ENCODE results near the gene TCEA2. TPM values are rescaled to one million over a fixed set of nuclear protein-coding genes. Genes with fewer than 3 reads are reported as not detected.

The TCEA2 gene
- polyA plus RNA-seq, 1 donor from 2014 or later: 87.7 TPM

GRCh38 chr20:64109831-64110391 lies 46.9 kb downstream of the TCEA2 start:
- H3K4me2 ChIP-seq (ENCODE audit: low read length): no peak overlapping the region

GRCh38 chr20:64110411-64111068 lies 47.5 kb downstream of the TCEA2 start:
- Histone ChIP-seq H3K9me3 (ENCODE audit: low read length) (no peaks in the 10 kb centered on the region), H3K9me2 (ENCODE audit: insufficient read depth, low read length) (no peaks in the 10 kb centered on the region), H3K9ac (ENCODE audit: low read length) (no peak overlapping the region), H3F3A (ENCODE audit: insufficient read depth, low read length, poor library complexity, severe bottlenecking) (no peaks in the 10 kb centered on the region), H3K4me2 (ENCODE audit: low read length) (no peak overlapping the region), H3K36me3 (ENCODE audit: insufficient read depth, low read length) (no peaks in the 10 kb centered on the region), H4K20me1 (ENCODE audit: insufficient read depth) (no peaks in the 10 kb centered on the region), H3K27ac (ENCODE audit: low read length) (no peak overlapping the region), H2AFZ (ENCODE audit: low read depth, low read length) (no peak overlapping the region), H3K27me3 (ENCODE audit: insufficient read depth, low read depth, low read length) (no peaks in the 10 kb centered on the region), H3K4me3 (ENCODE audit: low read length) (no peak overlapping the region), H3K79me2 (replicated peaks; ENCODE audit: insufficient read depth, low read length) (no peaks in the 10 kb centered on the region)
- TF ChIP-seq RAD21 (conservative IDR thresholded peaks at IDR 0.05) (no peak), TAF1 (IDR thresholded peaks at IDR 0.05; ENCODE audit: low read depth) (no peak), POLR2AphosphoS5 (IDR thresholded peaks at IDR 0.05) (no peak), EP300 (conservative IDR thresholded peaks at IDR 0.05; ENCODE audit: poor library complexity, severe bottlenecking) (no peak), EZH2 (IDR thresholded peaks at IDR 0.05; ENCODE audit: borderline replicate concordance, insufficient read depth, low read length, poor library complexity, severe bottlenecking) (no peak), MXI1 (conservative IDR thresholded peaks at IDR 0.05; ENCODE audit: poor library complexity, severe bottlenecking) (no peak), CTCF (IDR thresholded peaks at IDR 0.05; ENCODE audit: poor library complexity, severe bottlenecking) (no peak)

More at GRCh38 chr20:64109831-64110391, 46.9 kb downstream of the TCEA2 start:
- Histone ChIP-seq H3K9me2 (ENCODE audit: insufficient read depth, low read length) (no peaks in the 10 kb centered on the region), H2AFZ (ENCODE audit: low read depth, low read length) (no peak overlapping the region), H3K27me3 (ENCODE audit: insufficient read depth, low read depth, low read length) (no peaks in the 10 kb centered on the region), H3F3A (ENCODE audit: insufficient read depth, low read length, poor library complexity, severe bottlenecking) (no peaks in the 10 kb centered on the region), H3K79me2 (replicated peaks; ENCODE audit: insufficient read depth, low read length) (no peaks in the 10 kb centered on the region), H4K20me1 (ENCODE audit: insufficient read depth) (no peaks in the 10 kb centered on the region), H3K27ac (ENCODE audit: low read length) (no peak overlapping the region), H3K4me3 (ENCODE audit: low read length) (no peak overlapping the region), H3K9me3 (ENCODE audit: low read length) (no peaks in the 10 kb centered on the region), H3K9ac (ENCODE audit: low read length) (no peak overlapping the region), H3K36me3 (ENCODE audit: insufficient read depth, low read length) (no peaks in the 10 kb centered on the region)
- TF ChIP-seq RAD21 (conservative IDR thresholded peaks at IDR 0.05) (no peak), EZH2 (IDR thresholded peaks at IDR 0.05; ENCODE audit: borderline replicate concordance, insufficient read depth, low read length, poor library complexity, severe bottlenecking) (no peak), EP300 (conservative IDR thresholded peaks at IDR 0.05; ENCODE audit: poor library complexity, severe bottlenecking) (no peak), TAF1 (IDR thresholded peaks at IDR 0.05; ENCODE audit: low read depth) (no peak), REST (IDR thresholded peaks at IDR 0.05; ENCODE audit: borderline replicate concordance) (no peak), MXI1 (conservative IDR thresholded peaks at IDR 0.05; ENCODE audit: poor library complexity, severe bottlenecking) (no peak), CTCF (IDR thresholded peaks at IDR 0.05; ENCODE audit: poor library complexity, severe bottlenecking) (no peak)
